KMS-11 (cell line): ENCODE measurements around the gene ARPC4.

Source experiments
- H2AFZ ChIP-seq: fragments of 200-600 bp; sonication (generic); 2 replicates; pipeline ENCODE4 v1.6.1; 2016; ENCODE audit warnings: antibody characterized with exemption, mixed run types, low read depth
- H3K27ac ChIP-seq: fragments of 200-600 bp; sonication (generic); 2 replicates; pipeline ENCODE4 v1.6.1; 2016; ENCODE audit warnings: mild to moderate bottlenecking, mixed run types
- H3K27me3 ChIP-seq: fragments of 200-600 bp; sonication (generic); 2 replicates; pipeline ENCODE4 v1.6.1; 2017; ENCODE audit warnings: mild to moderate bottlenecking, low read depth, mixed run types, moderate library complexity; ENCODE audit not compliant: insufficient read depth
- H3K36me3 ChIP-seq: fragments of 200-600 bp; sonication (generic); 2 replicates; pipeline ENCODE4 v1.6.1; 2017; ENCODE audit warnings: mild to moderate bottlenecking, mixed run types; ENCODE audit not compliant: insufficient read depth
- H3K4me1 ChIP-seq: fragments of 200-600 bp; sonication (generic); 2 replicates; pipeline ENCODE4 v1.6.1; 2016; ENCODE audit warnings: mild to moderate bottlenecking, low read depth, mixed run types; ENCODE audit not compliant: poor library complexity, severe bottlenecking
- H3K4me2 ChIP-seq: fragments of 200-600 bp; sonication (generic); 2 replicates; pipeline ENCODE4 v1.7.0; 2016; ENCODE audit warnings: mild to moderate bottlenecking, mixed run types
- H3K4me3 ChIP-seq: fragments of 200-600 bp; sonication (generic); IDR thresholded peaks from 2 replicates; pipeline ENCODE4 v1.6.1; 2017; ENCODE audit warnings: low read depth, low read length, mixed read lengths; ENCODE audit not compliant: insufficient read depth
- H3K79me2 ChIP-seq: fragments of 200-600 bp; sonication (generic); 2 replicates; pipeline ENCODE4 v1.6.1; 2016; ENCODE audit warnings: low read depth, mixed run types; ENCODE audit not compliant: insufficient read depth
- H3K9ac ChIP-seq: fragments of 200-600 bp; sonication (generic); 2 replicates; pipeline ENCODE4 v1.6.1; 2016; ENCODE audit warnings: mild to moderate bottlenecking, mixed run types
- H4K20me1 ChIP-seq: fragments of 200-600 bp; sonication (generic); 2 replicates; pipeline ENCODE4 v1.6.1; 2016; ENCODE audit warnings: mild to moderate bottlenecking, mixed run types; ENCODE audit not compliant: insufficient read depth
- CTCF ChIP-seq: fragments of 200-600 bp; sonication (generic); conservative IDR thresholded peaks from 2 replicates; pipeline ENCODE4 v1.6.1; 2017; ENCODE audit warnings: low read depth, mild to moderate bottlenecking, antibody characterized with exemption, low read length, moderate library complexity, mixed read lengths

Gene ARPC4

DNA sequence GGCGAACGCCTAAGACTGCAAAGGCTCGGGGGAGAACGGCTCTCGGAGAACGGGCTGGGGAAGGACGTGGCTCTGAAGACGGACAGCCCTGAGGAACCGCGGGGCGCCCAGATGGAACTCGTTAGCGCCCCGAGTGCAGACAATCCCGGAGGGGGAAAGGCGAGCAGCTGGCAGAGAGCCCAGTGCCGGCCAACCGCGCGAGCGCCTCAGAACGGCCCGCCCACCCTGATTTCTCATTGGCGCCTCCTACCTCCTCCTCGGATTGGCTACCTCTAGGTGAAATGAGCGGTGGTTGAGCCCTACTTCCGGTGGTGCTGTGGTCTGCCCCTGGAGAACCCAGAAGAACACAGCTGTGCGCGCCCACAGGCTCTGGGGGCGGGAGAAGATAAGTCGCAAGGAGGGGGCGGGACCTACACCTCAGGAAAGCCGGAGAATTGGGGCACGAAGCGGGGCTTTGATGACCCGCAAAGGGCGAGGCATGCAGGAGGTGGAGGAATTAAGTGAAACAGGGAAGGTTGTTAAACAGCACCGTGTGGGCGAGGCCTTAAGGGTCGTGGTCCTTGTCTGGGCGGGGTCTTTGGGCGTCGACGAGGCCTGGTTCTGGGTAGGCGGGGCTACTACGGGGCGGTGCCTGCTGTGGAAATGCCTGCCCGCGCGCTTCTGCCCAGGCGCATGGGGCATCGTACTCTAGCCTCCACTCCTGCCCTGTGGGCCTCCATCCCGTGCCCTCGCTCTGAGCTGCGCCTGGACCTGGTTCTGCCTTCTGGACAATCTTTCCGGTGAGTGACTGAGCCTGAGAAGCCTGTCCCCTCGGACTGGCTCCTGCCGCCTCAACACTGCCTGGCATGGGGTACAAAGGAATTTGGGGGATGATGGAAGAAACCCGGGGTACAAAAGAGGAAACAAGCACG lies 43.0 kb upstream of the ARPC4 start, which contains the start of gene OGG1:
Gene OGG1, plus strand, starts transcription at position 308 of the 911 bp plus-strand sequence. Its CDS starts 335 bp downstream, at position 643.
- no peak for TF ChIP-seq CTCF
- peak within 1 kb of the TSS; percentile 27; the same call in 1 of the 2 replicates for H3K27ac ChIP-seq
- peak within 1 kb of the TSS; percentile 85 for H2AFZ ChIP-seq
- H3K79me2 ChIP-seq, result no peaks in the 10 kb centered on the region
- H4K20me1 ChIP-seq, result no peaks in the 10 kb centered on the region
- H3K27me3 ChIP-seq, result no peaks in the 10 kb centered on the region
- peak within 1 kb of the TSS; percentile 78 for H3K4me2 ChIP-seq
- H3K36me3 ChIP-seq, result no peaks in the 10 kb centered on the region
- H3K4me3 ChIP-seq, result peak within 1 kb of the TSS; percentile 72
- peak within 1 kb of the TSS; percentile 28; the same call in 1 of the 2 replicates for H3K9ac ChIP-seq
- peaks cover 4% of the 10 kb centered on the region for H3K4me1 ChIP-seq

DNA sequence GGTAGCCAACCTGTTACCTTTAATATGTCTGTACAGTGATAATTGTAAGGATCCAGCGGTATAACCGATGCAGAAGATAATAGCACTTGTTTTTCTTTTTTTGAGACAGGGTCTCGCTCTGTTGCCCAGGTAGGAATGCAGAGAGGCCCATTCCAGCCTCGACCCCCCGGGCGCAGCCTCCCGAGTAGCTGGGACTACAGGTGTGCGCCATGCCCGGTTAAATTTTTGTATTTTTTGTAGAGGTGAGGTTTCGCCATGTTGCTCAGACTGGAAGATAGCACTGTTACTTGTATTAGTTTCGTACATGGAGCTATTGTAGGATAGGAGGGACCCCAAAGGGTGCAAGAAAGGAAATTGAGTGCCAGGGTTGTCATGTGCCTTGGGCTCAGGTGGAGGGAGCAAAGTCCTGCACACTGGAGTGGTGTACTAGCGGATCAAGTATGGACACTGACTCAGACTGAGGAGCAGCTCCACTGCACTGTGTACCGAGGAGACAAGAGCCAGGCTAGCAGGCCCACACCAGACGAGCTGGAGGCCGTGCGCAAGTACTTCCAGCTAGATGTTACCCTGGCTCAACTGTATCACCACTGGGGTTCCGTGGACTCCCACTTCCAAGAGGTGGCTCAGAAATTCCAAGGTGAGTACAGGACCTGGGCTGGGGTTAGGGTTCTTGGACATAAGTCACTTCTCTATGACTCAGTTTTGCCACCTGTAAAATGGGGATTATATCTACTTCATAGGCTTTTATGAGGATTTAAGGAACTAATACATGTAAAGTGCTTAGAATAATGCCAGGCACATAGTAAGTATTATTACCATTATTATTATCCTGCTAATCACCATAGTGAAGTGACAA lies 42.1 kb upstream of the ARPC4 start:
- Histone ChIP-seq H3K27ac (no peak overlapping the region), H3K27me3 (no peaks in the 10 kb centered on the region), H3K36me3 (no peaks in the 10 kb centered on the region), H2AFZ (peak overlapping the region; percentile 85), H3K4me1 (peaks cover 4% of the 10 kb centered on the region), H3K79me2 (no peaks in the 10 kb centered on the region), H3K9ac (peak overlapping the region; percentile 24; the same call in 1 of the 2 replicates), H3K4me3 (peak overlapping the region; percentile 72), H4K20me1 (no peaks in the 10 kb centered on the region), H3K4me2 (peak overlapping the region; percentile 78)
- no peak for TF ChIP-seq CTCF

DNA sequence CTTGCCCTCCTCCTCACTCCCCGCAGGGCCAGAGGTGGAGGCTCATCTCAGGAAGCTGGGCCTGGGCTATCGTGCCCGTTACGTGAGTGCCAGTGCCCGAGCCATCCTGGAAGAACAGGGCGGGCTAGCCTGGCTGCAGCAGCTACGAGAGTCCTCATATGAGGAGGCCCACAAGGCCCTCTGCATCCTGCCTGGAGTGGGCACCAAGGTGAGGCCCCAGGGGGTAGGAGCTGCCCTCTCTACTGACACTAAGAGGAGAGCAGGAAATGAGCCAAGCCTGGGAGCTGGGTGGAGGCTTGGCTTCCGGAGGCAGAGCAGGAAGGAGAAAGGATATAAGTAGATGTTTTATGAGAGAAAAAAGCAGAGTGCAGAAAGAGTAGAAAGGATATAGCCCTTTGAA lies 38.2 kb upstream of the ARPC4 start:
- Histone ChIP-seq H3K4me2 (no peak overlapping the region), H4K20me1 (no peaks in the 10 kb centered on the region), H3K27me3 (no peaks in the 10 kb centered on the region), H3K79me2 (no peaks in the 10 kb centered on the region), H3K9ac (no peak overlapping the region), H3K36me3 (no peaks in the 10 kb centered on the region), H2AFZ (no peak overlapping the region), H3K4me3 (no peak overlapping the region), H3K4me1 (no peaks in the 10 kb centered on the region), H3K27ac (no peak overlapping the region)
- TF ChIP-seq CTCF, result no peak

DNA sequence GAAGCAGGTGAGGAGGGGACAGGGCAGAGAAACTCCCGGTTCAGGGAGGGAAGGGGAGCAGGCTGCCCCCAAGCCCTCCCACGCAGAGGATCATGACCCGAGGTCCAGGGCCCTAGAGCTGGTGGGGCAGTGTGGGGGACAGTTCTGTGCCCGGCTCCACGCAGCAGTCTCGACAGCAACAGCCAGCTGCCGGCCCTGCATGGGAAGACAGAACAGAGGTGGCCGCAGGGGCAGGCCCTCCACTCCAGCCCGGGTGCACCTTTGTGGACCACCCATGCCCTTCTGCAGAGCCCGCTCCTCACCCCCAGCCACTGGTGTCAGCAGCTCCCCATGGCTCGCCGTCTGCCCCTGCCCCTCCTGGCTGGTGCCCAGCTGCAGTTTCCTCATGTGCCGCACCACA lies 35.5 kb upstream of the ARPC4 start:
- H3K9ac ChIP-seq, result no peak overlapping the region
- no peak overlapping the region for H3K4me2 ChIP-seq
- H4K20me1 ChIP-seq, result no peaks in the 10 kb centered on the region
- no peak for TF ChIP-seq CTCF
- no peak overlapping the region for H3K27ac ChIP-seq
- no peaks in the 10 kb centered on the region for H3K4me1 ChIP-seq
- no peak overlapping the region for H2AFZ ChIP-seq
- no peaks in the 10 kb centered on the region for H3K79me2 ChIP-seq
- H3K4me3 ChIP-seq, result no peak overlapping the region
- H3K36me3 ChIP-seq, result no peaks in the 10 kb centered on the region
- no peaks in the 10 kb centered on the region for H3K27me3 ChIP-seq
